GM19328 (cell line): ENCODE results near the gene NIN.

Experiments used
- ATAC-seq: cut with Tn5 transposase; IDR thresholded peaks from one replicate; pipeline ENCODE4 v1.9.1; 2021; ENCODE audit warnings: mild to moderate bottlenecking, moderate library complexity; ENCODE audit not compliant: unreplicated experiment

NIN gene, protein sequence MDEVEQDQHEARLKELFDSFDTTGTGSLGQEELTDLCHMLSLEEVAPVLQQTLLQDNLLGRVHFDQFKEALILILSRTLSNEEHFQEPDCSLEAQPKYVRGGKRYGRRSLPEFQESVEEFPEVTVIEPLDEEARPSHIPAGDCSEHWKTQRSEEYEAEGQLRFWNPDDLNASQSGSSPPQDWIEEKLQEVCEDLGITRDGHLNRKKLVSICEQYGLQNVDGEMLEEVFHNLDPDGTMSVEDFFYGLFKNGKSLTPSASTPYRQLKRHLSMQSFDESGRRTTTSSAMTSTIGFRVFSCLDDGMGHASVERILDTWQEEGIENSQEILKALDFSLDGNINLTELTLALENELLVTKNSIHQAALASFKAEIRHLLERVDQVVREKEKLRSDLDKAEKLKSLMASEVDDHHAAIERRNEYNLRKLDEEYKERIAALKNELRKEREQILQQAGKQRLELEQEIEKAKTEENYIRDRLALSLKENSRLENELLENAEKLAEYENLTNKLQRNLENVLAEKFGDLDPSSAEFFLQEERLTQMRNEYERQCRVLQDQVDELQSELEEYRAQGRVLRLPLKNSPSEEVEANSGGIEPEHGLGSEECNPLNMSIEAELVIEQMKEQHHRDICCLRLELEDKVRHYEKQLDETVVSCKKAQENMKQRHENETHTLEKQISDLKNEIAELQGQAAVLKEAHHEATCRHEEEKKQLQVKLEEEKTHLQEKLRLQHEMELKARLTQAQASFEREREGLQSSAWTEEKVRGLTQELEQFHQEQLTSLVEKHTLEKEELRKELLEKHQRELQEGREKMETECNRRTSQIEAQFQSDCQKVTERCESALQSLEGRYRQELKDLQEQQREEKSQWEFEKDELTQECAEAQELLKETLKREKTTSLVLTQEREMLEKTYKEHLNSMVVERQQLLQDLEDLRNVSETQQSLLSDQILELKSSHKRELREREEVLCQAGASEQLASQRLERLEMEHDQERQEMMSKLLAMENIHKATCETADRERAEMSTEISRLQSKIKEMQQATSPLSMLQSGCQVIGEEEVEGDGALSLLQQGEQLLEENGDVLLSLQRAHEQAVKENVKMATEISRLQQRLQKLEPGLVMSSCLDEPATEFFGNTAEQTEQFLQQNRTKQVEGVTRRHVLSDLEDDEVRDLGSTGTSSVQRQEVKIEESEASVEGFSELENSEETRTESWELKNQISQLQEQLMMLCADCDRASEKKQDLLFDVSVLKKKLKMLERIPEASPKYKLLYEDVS (N-terminal part only)

DNA sequence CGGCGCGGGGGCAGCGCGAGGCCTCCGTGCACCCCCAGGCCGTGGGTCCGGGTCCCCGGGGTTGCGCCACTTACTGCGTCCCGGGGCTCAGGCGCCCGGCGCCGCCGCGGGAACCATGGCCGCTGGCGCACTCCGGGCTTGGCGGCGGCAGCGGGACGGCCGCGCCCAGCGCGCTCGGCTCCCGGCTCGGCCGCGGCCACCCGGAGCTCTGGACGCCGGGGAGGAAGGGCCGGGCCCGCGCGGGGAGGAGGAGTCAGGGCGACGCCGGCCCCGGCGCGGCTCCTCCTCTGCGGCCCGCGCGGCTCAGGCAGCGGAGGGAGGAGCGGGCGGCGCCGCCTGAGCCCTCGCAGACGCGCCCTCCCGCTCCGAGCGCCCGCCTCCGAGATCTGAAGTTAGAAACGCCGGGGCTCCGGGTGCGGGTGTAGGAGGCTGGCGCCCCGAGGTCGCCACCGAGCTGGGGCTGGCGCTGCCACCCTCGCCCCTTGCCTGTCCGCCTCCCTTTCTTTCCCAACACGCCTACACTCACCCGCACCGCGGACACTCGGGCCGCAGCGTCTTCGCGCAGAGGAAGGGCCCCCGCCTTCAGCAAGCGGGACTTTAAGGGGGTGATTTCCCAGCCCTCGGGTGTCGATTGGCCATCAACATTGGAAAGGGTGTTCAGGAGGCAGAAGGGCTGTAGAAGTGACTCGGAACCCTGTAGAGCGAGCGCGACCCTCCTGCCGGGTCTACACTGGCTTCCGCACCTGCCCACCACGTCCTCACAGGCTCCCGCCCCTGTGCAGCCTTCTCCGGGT is at the start of gene NIN:
NIN (minus strand) TSS at position 231 of the 794 bp plus-strand sequence. CDS start 9,106 bp downstream, outside the sequence.
- ATAC-seq: peak; percentile 76

DNA sequence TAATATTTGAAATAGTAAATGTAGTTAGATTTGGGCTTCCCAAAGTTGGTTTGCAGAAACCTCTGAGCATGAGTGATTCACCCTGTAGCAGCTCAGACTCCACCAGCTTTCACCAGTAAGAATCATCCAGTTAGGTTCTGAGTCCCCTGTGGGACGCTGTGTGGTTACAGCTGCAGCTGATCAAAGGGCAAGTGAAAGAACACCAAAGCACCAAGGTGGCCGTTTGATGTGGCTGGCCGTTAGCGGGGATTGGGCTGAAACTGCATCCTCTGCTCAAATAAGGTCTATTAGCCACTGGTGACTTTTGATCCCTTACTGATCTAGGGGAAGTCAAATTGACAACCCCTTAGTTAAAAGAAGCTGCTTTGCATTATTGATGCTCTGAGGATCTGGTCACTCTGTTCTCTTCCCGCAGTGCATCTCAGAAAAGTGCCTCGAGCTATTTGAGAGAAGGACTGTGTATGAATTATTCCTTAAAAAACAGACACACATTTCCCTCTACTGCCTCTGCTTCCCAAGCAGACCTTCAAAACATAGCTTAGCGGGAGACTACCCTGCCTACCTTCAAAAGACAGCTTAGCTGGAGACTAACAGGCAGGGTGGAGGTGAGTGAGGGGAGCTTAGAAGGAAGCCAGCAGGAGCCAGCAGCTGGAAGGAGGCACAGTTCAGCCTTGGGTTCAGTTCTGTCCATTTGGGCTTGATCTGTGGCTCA is 44.6 kb upstream of the NIN start:
- peak; percentile 93 for ATAC-seq

DNA sequence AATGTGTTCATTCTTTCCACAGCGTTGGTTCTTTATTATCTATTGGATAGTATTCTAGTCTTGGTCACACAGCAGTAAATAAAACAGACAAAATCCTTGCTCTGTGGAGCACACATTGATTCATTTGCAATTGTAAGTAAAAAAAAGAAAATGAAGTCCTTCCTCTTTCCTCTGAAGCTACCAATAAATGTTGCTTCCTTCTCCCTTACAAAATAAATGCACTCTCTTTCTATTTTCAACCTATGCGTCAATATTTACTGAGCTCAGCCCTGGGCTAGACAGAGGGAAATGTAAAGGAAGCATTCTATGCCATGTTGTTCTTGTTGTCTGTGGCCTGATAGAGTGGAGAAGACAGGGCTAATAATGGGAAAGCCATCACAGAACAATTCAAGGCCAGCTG is 43.8 kb upstream of the NIN start:
- ATAC-seq: no peak

DNA sequence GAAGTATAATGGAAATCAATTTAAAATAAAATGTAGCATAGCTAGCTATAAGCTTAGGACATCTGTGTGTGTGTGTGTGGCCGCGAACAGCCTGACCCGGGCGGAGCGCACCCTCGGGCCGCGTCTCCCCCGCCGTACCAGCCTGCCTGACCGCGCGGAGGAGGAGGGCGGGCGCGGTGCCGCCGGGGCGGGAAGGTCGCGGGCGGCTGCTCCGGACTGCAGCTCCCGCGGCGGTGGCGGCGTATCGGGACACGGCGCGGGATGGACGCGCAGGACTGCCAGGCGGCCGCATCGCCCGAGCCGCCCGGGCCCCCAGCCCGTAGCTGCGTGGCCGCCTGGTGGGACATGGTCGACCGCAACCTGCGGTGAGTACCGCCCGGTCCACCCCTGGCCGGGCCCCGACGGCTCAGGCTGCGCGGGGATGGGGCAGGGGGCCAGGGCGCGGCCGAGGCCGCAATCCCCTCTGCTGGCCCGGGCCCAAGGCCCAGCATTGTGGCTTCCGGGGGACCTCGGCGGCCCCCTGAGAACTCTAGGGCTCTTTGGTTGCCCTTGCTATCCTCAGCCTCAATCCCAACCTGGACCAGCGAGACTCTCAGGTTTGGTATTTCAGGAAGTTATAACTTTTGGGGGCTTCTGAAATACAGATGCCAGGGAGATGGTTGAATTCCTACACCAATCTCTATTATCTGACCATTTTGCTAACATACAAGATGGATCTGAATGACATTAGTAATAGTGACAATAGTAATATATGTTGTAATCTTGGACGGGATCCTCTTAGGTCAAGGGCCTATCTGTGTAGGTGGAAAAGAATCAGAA is 41.2 kb upstream of the NIN start, which contains the start of gene ABHD12B:
ABHD12B (plus strand) TSS at position 140 of the 819 bp plus-strand sequence; CDS start at position 262, 122 bp downstream.
- ATAC-seq: no peak

DNA sequence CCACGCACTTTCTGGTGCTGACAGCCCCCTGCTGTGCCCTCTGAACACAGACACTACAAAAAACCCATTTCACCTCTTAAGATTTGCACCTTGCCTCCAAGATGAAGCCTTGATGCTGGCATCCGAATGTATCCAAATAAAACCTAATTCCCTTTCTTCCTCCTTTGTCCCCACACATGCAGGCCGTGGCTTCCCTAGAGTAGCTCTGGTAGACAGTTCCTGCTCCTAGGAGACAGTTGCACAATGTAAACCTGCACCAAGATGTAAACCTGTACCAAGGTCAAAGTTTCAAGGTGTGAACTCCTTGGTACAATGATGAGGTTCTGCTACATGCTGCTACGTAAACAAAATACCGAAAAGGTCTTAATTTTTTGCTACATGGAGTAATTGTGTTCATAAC is 40.3 kb upstream of the NIN start:
- no peak for ATAC-seq

DNA sequence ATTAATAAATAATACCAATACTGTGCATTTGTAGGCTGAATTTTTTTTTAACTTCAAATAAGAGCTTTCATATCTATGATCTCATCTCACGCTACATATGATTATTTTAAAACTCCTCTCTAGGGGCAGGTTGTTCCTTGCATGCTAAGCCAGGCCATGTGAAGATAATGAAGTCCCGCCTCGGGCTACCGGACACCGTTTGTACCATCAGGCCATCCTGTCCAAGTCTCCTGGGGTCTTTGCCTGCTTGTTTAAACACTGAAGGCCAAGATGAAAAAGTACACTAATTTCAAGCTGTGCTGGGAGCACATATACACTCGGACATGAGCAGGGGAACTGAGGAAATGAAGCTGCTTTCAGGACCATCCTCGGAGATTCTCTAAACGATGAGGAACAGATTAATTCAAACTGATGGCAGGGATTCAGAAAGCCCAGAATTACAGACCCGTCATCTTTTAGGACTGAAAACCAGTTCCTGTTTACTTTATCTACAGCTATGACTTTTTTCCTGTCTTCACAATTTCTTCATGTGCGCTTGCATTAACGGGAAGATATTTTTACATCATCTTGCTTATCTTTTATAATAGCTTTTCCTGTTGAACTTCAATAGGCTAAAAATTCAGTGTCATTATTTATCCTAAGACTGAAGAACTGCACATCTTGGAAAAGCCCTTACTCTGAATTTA is 34.6 kb upstream of the NIN start:
- ATAC-seq: no peak

DNA sequence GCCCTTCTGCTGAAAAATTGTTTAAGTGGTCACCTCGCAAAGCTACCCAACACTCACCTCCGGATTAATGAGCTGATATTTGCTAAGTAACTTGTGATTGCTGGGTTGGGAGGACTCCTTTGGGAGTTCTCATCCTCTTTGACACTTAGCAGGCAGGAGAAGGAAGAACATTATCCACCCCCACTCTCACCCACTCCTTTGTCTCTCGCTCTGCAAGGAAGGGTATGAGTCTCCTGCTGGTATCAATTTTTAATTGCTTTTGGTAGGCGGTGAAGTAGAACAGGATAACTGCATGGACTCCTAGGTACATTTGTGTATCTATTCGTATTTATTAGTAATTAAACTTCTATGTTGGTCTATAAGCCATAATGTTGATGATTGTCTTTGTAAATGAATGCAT is 34.0 kb upstream of the NIN start:
- ATAC-seq: no peak

DNA sequence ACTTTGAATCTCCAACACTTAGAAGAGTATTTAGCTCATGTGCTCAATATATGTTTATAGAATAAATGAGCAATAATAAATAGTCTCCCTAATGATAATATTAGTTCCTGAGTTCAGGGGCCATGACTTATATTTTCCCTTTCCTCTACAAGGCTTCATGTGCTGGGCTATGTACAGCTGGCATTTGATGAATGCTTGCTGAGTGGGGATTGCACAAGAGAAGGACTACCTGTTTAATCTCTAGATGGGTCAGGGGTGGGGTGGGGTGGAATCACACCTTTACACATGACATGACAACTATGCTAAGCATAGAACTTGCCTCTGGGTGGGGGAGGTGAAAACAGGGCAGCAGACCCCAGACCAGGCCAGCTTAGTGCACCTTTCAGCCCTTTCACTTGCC is 33.3 kb upstream of the NIN start:
- no peak for ATAC-seq

DNA sequence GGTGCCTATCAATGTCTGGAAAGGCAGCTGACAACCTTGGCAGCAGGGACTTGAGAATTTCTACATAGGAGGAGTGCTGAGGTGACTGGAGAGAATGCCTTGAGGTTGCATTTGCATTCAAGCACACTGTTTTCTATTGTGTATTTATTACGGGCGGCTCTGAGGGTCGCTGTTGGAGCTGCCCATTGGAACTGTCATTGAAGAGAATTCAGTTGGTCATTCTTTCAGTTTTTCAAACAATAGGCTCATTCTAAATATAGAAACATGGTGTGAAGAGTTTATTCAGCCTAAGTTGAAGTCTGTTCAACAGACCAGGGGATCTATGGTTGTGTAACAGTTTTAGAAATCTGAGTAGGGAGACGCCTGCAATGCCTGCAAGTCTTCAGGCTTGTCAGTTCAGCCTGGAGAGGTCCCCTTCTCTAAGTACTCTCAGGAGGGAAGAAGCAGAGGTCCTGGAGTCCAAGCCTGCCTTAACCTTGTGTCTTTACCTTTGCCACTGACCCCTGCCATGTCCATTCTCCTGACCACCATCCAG is 31.1 kb upstream of the NIN start:
- no peak for ATAC-seq

DNA sequence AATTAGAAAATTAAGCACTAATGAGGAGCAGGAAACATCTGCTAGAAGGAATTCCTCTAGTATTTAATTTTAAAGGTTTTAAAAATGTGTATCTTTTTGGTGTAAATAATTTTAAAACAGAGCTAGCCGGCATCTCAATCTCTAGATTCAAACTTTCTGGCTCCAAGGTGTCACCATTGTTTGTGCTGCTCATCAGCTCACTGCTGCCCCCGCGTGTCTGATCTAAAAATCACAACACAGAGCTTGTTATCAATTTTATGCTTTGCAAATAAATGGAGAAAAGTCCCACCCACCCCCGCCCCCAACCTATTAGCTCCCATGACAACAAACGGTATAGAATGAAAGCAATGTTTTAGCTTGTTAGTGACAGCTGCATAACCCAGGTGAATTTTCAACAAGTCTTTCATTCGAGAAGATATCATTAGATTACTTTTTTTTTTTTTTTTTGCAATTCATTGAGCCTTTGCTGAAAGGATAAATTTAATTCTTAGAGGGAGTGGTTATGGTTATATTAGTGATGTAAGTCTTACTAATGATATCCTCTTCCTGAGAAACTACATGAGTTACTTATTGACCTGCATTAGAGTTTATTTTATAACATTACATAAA is 29.6 kb upstream of the NIN start:
- ATAC-seq: no peak

DNA sequence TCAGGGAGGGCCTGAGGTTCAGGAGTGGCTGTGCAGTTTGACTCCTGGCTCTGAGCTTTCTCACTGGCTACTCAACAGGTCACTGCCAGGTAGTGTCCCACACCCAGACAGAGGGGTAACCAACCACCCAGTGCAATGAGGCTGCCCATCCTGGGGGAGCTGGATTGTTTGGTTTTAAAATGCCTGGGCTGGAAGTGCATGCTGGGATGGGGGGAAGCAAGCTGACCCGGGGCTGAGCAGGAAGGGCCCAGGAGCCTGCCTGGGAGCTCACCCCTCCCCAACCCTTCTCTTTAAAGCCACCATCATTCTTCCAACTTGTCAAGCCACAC is 28.3 kb upstream of the NIN start:
- peak; percentile 13 for ATAC-seq

DNA sequence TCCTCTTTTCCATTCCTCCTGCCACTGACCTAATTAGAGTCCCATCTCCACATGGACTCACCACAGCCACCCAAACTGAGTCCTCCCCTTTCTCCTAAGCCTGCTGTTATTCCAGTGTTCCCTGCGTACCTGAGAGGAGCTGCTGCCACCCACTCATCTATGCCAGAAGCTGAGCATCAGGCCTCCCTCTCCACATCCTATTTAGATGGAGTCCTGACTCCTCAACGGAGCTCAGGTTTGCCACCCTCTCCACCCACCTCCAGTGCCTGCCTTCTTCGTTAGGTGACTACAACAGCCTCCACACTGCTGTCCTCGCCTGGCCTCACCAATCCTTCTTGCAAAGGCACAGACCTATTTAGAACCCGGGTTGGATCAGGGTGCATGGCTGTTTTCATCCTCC is 25.7 kb upstream of the NIN start:
- no peak for ATAC-seq

DNA sequence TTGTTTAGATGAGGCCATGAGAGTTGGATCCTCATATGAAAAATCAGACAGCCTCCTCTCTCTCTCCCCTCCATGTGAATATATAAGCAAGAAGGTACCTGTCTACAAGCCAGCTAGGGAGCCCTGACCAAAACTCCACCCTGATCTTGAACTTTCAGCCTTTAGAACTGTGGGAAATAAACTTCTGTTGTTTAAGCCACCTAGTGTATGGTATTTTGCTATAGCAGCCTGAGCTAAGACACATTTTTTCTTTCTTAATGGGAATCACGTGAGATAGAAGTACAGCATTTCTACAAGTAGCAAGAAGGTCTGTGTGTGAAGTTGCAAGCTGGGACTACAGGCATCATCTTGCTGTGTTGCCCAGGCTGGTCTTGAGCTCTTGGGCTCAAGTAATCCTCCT is 24.6 kb upstream of the NIN start:
- ATAC-seq: no peak

DNA sequence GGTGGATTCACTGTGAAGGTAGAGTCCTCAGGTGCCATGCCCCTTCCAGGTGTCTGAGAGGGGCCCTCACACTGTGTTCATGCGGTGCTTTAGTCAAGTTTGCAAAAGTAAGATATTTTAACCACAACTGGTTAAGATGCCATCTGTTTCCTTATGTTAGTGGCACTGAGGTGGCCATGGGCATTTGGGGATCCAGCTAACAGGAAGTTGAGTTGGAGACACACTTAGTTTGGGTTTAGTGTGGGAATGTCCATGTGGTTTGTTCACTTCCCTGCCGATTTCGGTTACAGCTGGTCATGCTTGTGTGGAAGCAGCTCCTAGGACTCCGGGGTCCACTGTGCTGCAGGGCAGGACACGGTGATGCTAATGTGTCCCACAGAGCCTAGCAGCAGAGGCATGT is 23.6 kb upstream of the NIN start:
- no peak for ATAC-seq

DNA sequence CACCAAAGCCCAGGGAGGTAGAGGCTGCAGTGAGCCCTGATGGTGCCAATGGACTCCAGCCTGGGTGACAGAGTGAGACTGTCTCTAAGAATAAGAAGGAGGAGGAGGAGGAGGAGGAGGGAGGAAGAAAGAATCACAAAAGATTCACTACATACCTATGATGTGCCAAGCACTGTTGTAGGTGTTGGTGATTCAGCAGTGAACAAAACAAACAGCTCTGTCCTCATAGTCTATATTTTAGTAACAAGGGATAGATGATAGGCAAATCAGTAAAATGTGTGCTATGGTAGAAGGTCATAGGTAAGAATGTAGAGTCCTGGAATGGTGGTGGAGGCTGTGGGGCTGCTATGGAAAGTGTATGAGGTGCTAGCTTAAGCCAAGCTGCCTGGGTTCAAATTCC is 22.9 kb upstream of the NIN start:
- ATAC-seq: no peak

DNA sequence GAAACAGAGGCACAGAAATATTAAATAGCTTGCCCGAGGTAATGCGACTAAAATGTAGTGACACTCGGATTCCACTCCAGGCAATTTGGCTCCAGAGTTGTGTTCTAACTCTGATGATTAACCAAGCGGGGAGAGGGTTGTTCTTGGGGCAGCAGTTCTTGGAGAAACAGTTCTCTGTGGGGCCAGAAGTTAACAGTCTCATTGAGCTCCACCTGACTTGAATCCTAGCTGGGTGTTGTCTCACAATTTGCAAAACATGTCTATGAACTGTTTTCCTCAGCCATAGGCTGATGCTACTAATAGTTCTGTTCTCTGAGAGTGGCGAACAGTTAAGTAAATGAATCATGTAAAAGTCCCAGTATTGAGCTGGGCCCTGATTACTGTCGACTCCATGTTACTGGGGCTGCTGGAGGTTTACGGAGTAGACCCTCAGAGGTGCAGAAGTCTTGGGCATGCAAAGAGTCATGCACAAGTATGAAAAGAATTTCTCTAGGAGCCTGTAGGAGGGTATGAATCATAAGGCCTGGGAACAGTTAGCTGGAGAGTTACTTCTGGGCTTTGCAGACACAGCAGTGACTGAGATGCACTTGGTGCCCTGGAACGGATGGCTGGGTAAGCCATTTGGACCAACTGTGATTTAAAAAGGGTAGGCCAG is 15.4 kb upstream of the NIN start:
- ATAC-seq: no peak

DNA sequence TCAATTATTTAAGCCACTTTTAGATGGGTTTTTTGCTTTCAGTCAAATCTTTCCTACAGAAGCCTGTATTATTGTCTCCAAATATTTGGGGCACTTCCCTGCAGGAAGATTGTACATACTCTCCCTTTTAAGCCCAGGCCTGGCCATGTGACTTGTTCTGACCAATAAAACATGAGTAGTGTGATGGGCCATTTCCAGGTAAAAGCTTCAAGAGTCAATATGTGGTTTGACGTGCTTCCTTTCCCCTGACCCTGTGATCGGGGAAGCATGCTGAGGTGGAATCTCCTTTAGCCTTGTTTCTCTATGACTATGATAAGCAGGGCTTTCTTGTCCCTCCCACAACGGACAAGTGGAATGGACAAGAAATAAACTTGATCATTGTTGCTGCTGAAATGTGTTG is 14.2 kb upstream of the NIN start:
- no peak for ATAC-seq
